Left lung (tissue), 10 donors: ENCODE results near the gene AMBP. TPM values are rescaled to one million over a fixed set of nuclear protein-coding genes. Genes with fewer than 3 reads are reported as not detected.
A peak's percentile ranks its signal among the peaks of the same experiment; 100 is the strongest.
"Not testable (repeated sequence)": the region's sequence is repeated elsewhere in the genome, so short reads cannot be mapped to it uniquely, and the experiment has no call there.

ENCODE experiments used
- ATAC-seq: fragments of 200-7000 bp; cut with Tn5 transposase; one replicate; pipeline ENCODE4 v1.9.1; 2020; ENCODE audit warnings: moderate library complexity
- DNase-seq, 4 donors: peaks; one replicate each; pipeline ENCODE4 v3.0.0-alpha.2; 2013 to 2020
- H3K27ac ChIP-seq, 2 donors: fragments of 200-600 bp; sonication (generic) in 1 of 2; one replicate each; pipeline versions ENCODE4 v1.5.0 to v1.8.0; 2020 to 2021
- H3K27me3 ChIP-seq, 2 donors: fragments of 200-600 bp; sonication (generic) in 1 of 2; one replicate each; pipeline versions ENCODE4 v1.5.0 to v1.8.0; 2020 to 2021
- H3K36me3 ChIP-seq, 2 donors: fragments of 200-600 bp; sonication (generic) in 1 of 2; one replicate each; pipeline versions ENCODE4 v1.5.0 to v1.8.0; 2020 to 2021
- H3K4me1 ChIP-seq, 2 donors: fragments of 200-600 bp; one replicate each; pipeline ENCODE4 v1.8.0; 2021
- H3K4me3 ChIP-seq, 2 donors: fragments of 200-600 bp; sonication (generic) in 1 of 2; one replicate each; pipeline versions ENCODE4 v1.5.0 to v1.8.0; 2020 to 2021; ENCODE audit warnings: mild to moderate bottlenecking in 1 of 2
- H3K9me3 ChIP-seq, 2 donors: fragments of 200-600 bp; sonication (generic) in 1 of 2; one replicate each; pipeline versions ENCODE4 v1.5.0 to v1.8.0; 2020 to 2021
- CTCF ChIP-seq, 2 donors: fragments of 200-600 bp; sonication (generic) in 1 of 2; IDR thresholded peaks; one replicate each; pipeline versions ENCODE4 v1.5.0 to v1.8.0; 2021; ENCODE audit warnings: antibody characterized with exemption in 2 of 2
- intact Hi-C, 2 donors: fragments of 100-400 bp; cut with DNase I; formaldehyde crosslinking; loops; one replicate each; pipeline versions ENCODE4 v1.11.2 to v1.14.2; 2022
- polyA plus RNA-seq, 6 donors: library from polyadenylated mRNA; unstranded; fragments of 120-200 nt; gene quantifications; one replicate each; pipeline ENCODE4 v1.2.1, GENCODE V29; 2013; ENCODE audit not compliant: insufficient read length in 6 of 6
- total RNA-seq, 2 donors: library from RNA; stranded (reverse); fragmentation: NEBNext Ultra II Directional; extraction: Animal tissue kit (Norgen Biotek cat#: 25700); gene quantifications; one replicate each; pipeline ENCODE4 v1.2.1, GENCODE V29; 2021
- donor health status: DM: no; HTN: yes; CAD: no.
- donor health status: DM: no; HTN: no; CAD: no.

AMBP gene
- total and polyA plus RNA-seq, 8 donors, result 1.2 to 5.5 (median 2.5) TPM; not detected in 1

- no peak for ATAC-seq
These were observed 7.3 kb upstream of the AMBP start for GRCh38 chr9:114085387-114085789.

GRCh38 chr9:114084282-114085073, 6.4 kb upstream of the AMBP start:
- no peak for TF ChIP-seq CTCF (IDR thresholded peaks at IDR 0.05)
- H3K4me3 ChIP-seq, result no peak overlapping the region
- H3K36me3 ChIP-seq, result no peaks in the 10 kb centered on the region
- no peaks in the 10 kb centered on the region for H3K9me3 ChIP-seq
- H3K27ac ChIP-seq, result no peak overlapping the region
- no peaks in the 10 kb centered on the region for H3K27me3 ChIP-seq
- H3K4me1 ChIP-seq, result no peaks in the 10 kb centered on the region
- ATAC-seq (no peak), DNase-seq (no peak)
- intact Hi-C loops, result no loop called here

More at GRCh38 chr9:114085387-114085789, 7.3 kb upstream of the AMBP start:
- no peaks in the 10 kb centered on the region for H3K27me3 ChIP-seq
- H3K36me3 ChIP-seq, result no peaks in the 10 kb centered on the region
- DNase-seq, result no peak
- no peak overlapping the region for H3K27ac ChIP-seq
- H3K4me3 ChIP-seq, result no peak overlapping the region
- H3K9me3 ChIP-seq, result no peaks in the 10 kb centered on the region
- TF ChIP-seq CTCF (IDR thresholded peaks at IDR 0.05), result no peak
- H3K4me1 ChIP-seq, result no peaks in the 10 kb centered on the region
- intact Hi-C loops, result no loop called here

- ATAC-seq (no peak), DNase-seq (no peak)
- H3K9me3 ChIP-seq, result no peaks in the 10 kb centered on the region
- TF ChIP-seq CTCF (IDR thresholded peaks at IDR 0.05), result no peak
- H3K36me3 ChIP-seq, result no peaks in the 10 kb centered on the region
- H3K27ac ChIP-seq, result no peak overlapping the region
- no peaks in the 10 kb centered on the region for H3K4me1 ChIP-seq
- intact Hi-C loops, result no loop called here
- no peaks in the 10 kb centered on the region for H3K27me3 ChIP-seq
- H3K4me3 ChIP-seq, result no peak overlapping the region
These were observed 5.6 kb upstream of the AMBP start for GRCh38 chr9:114083666-114084065.

GRCh38 chr9:114082763-114083412, 4.8 kb upstream of the AMBP start:
- intact Hi-C loops, result not testable (repeated sequence)

GRCh38 chr9:114082017-114082762, 4.1 kb upstream of the AMBP start:
- Histone ChIP-seq H3K9me3 (no peaks in the 10 kb centered on the region), H3K4me3 (no peak overlapping the region), H3K4me1 (peaks cover 0 to 6% of the 10 kb centered on the region in 2 donors), H3K27ac (no peak overlapping the region), H3K27me3 (peaks cover 0 to 7% of the 10 kb centered on the region in 2 donors), H3K36me3 (no peaks in the 10 kb centered on the region)
- DNase-seq, result peak in 3 of 4 donors; percentile 85 to 93 (median 87)
- ATAC-seq, result peak; percentile 88
- TF ChIP-seq CTCF (IDR thresholded peaks at IDR 0.05), result peak; percentile 89 to 90
- intact Hi-C loops, result no loop called here

More at GRCh38 chr9:114082763-114083412, 4.8 kb upstream of the AMBP start:
- H3K4me3 ChIP-seq, H3K36me3 ChIP-seq, H3K27ac ChIP-seq, H3K9me3 ChIP-seq, H3K27me3 ChIP-seq, H3K4me1 ChIP-seq, DNase-seq: not testable (repeated sequence)
- ATAC-seq, result peak; percentile 11
